GM12801 (cell line): ENCODE results near the gene SEPHS1.

Experiments
- TF ChIP-seq, protein P1 (sequence below): IDR thresholded peaks from one replicate; pipeline ENCODE4 v1.5.1; 2011; ENCODE audit warnings: control low read depth; ENCODE audit not compliant: insufficient read length; ENCODE audit errors: extremely low read depth

Gene SEPHS1

DNA sequence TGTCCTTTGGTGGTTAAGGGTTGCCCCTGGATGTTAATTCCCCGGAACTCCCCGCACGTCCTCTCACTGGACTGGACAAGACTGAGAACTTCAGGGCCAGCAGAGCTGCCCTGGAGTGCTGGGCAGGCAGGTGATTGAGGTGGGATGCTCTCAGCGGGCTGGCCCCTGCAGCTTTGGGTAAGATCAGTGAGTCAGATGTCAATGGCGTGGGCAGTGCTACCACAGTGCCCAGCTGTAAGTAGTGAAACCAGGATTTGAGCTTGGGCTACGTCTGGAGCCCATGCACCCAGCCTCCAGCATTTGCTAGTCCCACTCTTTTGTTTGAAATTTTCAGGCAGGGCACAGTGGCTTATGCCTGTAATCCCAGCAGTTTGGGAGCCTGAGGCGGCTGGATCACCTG, 6.7 kb upstream of the SEPHS1 start:
- TF ChIP-seq, protein P1, sequence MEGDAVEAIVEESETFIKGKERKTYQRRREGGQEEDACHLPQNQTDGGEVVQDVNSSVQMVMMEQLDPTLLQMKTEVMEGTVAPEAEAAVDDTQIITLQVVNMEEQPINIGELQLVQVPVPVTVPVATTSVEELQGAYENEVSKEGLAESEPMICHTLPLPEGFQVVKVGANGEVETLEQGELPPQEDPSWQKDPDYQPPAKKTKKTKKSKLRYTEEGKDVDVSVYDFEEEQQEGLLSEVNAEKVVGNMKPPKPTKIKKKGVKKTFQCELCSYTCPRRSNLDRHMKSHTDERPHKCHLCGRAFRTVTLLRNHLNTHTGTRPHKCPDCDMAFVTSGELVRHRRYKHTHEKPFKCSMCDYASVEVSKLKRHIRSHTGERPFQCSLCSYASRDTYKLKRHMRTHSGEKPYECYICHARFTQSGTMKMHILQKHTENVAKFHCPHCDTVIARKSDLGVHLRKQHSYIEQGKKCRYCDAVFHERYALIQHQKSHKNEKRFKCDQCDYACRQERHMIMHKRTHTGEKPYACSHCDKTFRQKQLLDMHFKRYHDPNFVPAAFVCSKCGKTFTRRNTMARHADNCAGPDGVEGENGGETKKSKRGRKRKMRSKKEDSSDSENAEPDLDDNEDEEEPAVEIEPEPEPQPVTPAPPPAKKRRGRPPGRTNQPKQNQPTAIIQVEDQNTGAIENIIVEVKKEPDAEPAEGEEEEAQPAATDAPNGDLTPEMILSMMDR = no peak

DNA sequence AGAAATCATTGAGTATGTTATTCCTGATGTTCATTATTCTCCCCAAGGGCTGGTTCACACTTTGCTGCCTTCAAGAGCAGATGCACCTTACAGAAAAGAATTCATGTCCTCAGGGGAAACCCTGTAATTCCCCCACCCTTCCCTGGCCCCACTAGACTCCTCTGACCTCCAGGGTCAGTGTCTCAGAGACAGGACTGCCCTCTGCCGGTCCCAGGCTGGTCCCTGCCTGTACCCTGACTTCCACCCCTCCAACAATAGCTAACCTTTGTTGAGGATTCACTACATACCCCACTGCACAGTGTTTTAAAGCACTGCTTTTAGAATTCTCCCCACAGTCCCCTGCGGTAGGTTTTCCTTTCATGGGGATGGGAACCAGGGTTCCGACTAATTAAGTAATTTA, 4.4 kb upstream of the SEPHS1 start:
- TF ChIP-seq, protein P1 = no peak

DNA sequence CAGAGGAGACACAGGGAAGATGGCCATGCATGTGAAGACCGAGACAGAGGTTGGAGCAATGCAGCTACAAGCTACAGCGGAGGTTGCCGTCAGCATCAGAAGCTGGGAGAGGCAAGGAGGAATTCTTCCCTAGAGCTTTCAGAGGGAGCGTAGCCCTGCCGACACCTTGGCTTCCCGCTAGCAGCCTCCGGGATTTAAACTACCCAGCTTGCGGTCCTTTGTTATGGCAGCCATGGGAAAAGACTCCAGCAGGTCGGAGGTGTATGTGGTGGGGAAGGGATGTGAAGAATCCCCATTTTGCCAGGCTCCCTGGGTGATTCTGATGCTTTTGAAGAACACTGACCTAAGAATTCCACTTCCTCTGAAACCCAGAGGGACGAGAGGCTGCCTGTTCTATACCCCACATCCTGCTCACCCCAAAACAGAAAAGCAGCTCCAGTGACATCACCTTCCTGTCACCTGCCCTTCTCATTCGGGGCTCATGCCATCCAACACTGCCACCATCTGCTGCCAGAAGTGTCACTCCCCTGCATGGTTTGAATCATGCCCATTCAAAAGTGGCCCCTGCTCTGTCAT, 3.3 kb upstream of the SEPHS1 start:
- TF ChIP-seq, protein P1 = no peak

DNA sequence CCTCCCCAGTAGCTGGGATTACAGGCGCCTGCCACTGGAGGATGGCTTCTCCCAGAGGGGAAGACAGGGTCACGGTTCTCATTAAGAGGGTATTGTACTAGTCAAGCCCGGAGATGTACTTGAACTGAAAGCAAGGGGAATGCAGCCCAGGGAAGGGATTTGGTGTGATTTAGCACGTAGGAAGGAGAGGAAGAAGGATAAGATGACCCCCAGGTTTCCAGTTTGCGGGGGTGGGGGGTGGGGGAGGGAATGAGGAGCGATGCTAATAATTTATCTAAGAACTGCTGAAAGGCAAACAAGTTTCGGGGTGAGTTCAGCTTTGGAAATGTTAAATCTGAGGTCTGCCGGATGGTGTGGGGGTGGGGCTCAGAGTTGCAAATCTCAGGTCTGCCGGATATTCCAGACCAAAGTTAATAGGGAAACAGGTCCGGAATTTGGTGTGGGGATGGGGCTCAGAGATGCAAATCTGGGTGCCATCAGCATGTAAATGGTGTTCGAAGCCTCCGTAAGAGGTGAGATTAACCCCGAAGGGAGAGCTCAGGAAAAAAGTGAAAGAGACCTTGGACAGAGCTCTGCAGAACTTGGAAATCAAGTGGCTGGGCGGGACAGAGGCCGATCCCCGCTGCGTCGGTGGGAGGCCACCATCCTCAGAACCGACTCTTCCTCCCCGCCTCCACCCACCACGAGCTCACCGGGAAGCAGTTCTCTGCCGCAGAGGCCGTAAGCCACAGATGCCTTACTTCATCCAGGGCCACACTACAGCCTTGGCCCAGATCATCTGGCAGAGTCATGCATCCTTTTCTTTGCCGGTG, 1.6 kb upstream of the SEPHS1 start:
- TF ChIP-seq, protein P1 = no peak

DNA sequence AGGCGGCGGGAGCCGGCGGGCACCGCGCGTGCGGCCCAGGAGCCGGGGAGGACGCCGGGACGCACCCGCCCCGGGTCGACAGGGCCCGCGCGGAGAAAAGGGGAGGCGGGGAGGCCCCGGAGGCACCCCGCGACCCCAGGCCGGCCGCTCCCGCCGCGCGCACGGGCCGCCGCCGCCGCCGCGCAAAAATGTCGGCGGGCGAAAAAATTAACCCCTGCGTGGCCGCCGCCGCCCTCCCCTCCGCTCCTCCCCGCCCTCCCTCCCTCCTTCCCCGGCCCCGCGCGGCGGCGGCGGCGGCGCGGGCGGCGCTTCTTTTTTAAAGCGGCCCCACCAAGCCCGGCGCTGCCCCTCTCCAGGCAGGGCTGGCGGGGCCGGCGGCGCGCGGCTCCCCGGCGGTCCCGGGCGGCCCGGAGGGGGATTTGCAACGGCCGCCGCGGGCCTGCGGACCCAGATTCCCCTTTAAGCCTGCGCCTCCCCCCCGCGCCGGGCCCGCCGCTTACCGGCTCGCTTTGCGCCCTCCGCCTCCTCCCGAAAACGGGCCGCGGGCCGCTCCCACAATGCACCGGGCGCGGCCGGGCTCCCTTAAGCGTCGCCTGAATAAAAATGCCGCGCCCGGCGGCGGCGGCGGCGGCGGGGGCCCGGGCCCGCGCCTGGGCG, 465 bp downstream of the SEPHS1 start:
- TF ChIP-seq, protein P1 = no peak

- TF ChIP-seq, protein P1 = no peak
These were observed 1.0 kb downstream of the SEPHS1 start for GRCh38 chr10:13347043-13347499.

GRCh38 chr10:13346283-13347042, 1.6 kb downstream of the SEPHS1 start:
- TF ChIP-seq, protein P1 = no peak
